Measurements from ENCODE around the gene NDUFC2. TPM values are rescaled to one million over a fixed set of nuclear protein-coding genes. Genes with fewer than 3 reads are reported as not detected.

Gene NDUFC2
- total and polyA plus RNA-seq, 2 of the 13 experiments (the other 11 are each of a cell fraction or from before 2014, with no cell fraction given), result 256 to 363 TPM

DNA sequence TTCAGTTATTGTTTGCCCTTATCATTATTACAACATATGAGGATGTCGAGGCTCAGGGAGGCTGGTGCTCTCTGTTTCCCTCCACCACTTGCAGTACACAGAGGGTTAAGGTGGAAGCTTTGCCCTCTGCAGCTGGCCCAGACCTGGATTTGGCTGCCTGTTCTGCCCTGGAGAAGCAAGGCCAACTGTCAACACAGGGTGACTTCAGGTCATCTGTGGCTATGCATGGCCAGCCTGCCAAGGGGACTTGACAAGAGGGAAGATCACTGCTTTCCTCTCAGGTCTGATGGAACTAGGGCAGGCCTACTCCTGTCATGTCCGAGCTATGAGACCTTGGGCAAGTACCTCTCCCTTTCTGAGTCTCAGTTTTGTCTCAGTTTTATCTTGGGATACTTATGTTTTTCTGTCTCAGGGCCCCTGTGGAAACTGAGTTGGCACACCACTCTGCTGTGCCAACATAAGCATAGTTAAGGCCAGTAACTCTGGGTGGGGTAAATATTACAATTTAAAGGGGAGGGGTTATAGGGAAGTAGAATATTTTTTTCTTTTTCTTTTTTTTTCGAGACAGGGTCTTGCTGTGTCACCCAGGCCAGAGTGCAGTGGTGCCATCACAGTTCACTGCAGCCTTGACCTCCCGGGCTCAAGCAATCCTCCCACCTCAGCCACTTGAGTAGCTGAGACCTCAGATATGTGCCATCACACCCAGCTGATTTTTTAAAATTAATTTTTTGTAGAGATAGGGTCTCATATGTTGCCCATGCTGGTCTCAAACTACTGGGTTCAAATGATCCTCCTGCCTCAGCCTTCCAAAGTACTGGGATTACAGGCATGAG is 18.4 kb downstream of the NDUFC2 start (continued):
- TF ChIP-seq, protein P1, sequence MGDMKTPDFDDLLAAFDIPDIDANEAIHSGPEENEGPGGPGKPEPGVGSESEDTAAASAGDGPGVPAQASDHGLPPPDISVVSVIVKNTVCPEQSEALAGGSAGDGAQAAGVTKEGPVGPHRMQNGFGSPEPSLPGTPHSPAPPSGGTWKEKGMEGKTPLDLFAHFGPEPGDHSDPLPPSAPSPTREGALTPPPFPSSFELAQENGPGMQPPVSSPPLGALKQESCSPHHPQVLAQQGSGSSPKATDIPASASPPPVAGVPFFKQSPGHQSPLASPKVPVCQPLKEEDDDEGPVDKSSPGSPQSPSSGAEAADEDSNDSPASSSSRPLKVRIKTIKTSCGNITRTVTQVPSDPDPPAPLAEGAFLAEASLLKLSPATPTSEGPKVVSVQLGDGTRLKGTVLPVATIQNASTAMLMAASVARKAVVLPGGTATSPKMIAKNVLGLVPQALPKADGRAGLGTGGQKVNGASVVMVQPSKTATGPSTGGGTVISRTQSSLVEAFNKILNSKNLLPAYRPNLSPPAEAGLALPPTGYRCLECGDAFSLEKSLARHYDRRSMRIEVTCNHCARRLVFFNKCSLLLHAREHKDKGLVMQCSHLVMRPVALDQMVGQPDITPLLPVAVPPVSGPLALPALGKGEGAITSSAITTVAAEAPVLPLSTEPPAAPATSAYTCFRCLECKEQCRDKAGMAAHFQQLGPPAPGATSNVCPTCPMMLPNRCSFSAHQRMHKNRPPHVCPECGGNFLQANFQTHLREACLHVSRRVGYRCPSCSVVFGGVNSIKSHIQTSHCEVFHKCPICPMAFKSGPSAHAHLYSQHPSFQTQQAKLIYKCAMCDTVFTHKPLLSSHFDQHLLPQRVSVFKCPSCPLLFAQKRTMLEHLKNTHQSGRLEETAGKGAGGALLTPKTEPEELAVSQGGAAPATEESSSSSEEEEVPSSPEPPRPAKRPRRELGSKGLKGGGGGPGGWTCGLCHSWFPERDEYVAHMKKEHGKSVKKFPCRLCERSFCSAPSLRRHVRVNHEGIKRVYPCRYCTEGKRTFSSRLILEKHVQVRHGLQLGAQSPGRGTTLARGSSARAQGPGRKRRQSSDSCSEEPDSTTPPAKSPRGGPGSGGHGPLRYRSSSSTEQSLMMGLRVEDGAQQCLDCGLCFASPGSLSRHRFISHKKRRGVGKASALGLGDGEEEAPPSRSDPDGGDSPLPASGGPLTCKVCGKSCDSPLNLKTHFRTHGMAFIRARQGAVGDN (CRISPR knock-in tag; IDR thresholded peaks at IDR 0.05), result peak; percentile 24; the same call in 1 of the 2 replicates
- TF ChIP-seq, protein P2, sequence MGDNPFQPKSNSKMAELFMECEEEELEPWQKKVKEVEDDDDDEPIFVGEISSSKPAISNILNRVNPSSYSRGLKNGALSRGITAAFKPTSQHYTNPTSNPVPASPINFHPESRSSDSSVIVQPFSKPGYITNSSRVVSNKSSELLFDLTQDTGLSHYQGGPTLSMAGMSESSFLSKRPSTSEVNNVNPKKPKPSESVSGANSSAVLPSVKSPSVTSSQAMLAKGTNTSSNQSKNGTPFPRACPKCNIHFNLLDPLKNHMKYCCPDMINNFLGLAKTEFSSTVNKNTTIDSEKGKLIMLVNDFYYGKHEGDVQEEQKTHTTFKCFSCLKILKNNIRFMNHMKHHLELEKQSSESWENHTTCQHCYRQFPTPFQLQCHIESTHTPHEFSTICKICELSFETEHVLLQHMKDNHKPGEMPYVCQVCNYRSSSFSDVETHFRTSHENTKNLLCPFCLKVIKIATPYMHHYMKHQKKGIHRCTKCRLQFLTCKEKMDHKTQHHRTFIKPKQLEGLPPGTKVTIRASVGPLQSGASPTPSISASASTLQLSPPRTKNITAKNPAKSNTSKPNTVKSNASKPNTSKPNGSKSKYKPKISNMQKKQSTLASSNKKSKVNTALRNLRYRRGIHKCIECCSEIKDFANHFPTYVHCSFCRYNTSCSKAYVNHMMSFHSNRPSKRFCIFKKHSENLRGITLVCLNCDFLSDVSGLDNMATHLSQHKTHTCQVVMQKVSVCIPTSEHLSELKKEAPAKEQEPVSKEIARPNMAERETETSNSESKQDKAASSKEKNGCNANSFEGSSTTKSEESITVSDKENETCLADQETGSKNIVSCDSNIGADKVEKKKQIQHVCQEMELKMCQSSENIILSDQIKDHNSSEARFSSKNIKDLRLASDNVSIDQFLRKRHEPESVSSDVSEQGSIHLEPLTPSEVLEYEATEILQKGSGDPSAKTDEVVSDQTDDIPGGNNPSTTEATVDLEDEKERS (CRISPR knock-in tag; IDR thresholded peaks at IDR 0.05), result no peak
- TF ChIP-seq, protein P3, sequence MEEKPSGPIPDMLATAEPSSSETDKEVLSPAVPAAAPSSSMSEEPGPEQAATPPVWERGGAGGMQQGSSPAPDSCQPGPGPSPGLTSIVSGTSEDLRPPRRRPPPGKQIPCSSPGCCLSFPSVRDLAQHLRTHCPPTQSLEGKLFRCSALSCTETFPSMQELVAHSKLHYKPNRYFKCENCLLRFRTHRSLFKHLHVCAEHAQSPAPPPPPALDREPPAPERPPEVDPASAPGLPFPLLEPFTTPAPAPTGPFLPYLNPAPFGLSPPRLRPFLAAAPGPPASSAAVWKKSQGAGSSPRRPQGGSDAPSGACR (CRISPR knock-in tag; IDR thresholded peaks at IDR 0.05), result no peak
- TF ChIP-seq, protein P4, sequence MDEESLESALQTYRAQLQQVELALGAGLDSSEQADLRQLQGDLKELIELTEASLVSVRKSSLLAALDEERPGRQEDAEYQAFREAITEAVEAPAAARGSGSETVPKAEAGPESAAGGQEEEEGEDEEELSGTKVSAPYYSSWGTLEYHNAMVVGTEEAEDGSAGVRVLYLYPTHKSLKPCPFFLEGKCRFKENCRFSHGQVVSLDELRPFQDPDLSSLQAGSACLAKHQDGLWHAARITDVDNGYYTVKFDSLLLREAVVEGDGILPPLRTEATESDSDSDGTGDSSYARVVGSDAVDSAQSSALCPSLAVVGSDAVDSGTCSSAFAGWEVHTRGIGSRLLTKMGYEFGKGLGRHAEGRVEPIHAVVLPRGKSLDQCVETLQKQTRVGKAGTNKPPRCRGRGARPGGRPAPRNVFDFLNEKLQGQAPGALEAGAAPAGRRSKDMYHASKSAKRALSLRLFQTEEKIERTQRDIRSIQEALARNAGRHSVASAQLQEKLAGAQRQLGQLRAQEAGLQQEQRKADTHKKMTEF (CRISPR knock-in tag; IDR thresholded peaks at IDR 0.05), result no peak
- TF ChIP-seq NFE2L1 (CRISPR knock-in tag; IDR thresholded peaks at IDR 0.05; ENCODE audit: borderline replicate concordance) (no peak), ZNF737 (CRISPR knock-in tag; IDR thresholded peaks at IDR 0.05; ENCODE audit: borderline replicate concordance) (no peak), CENPX (CRISPR knock-in tag; IDR thresholded peaks at IDR 0.05) (no peak), ZNF430 (CRISPR knock-in tag; IDR thresholded peaks at IDR 0.05) (no peak)
